ENCODE data around the gene DNAJC30.
"Not testable (repeated sequence)": the region's sequence is repeated elsewhere in the genome, so short reads cannot be mapped to it uniquely, and the experiment has no call there.

Gene DNAJC30

DNA sequence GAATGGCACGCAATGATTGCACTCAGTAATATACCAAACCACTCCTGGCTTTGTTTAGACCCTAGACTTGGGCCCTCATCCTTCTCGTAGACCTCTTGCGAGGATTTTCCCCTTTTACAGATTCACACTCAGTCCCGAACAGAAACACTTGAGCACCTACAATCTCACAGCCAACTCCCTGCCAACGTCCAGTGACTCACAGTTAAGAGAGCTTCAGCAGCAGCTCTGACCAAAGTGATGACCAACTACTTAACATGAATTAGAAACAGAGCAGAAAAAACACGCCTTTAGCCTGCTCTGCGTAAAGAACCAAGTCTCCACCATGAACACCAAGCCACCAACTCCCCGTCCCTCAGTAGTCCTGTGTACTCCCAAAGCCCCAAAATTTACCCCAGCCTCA, 2.2 kb downstream of the DNAJC30 start:
- no peak for DNase-seq (ENCODE audit: low read depth)

DNA sequence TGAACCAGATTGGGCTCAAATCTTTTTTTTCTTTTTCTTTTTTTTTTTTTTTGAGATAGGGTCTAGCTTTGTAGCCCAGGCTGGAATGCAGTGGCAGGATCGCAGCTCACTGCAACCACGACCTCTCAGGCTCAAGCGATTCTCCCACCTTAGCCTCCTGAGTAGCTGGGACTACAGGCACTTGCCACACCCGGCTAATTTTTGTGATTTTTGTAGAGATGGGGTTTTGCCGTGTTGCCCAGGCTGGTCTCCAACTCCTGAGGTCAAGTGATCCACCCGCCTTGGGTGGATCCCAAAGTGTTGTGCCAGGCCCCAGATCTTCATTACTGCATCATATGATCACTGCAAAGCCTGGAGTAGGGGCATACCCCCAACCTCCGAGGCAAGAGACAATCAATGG, 2.8 kb downstream of the DNAJC30 start:
- no peak for DNase-seq (ENCODE audit: low read depth)

DNA sequence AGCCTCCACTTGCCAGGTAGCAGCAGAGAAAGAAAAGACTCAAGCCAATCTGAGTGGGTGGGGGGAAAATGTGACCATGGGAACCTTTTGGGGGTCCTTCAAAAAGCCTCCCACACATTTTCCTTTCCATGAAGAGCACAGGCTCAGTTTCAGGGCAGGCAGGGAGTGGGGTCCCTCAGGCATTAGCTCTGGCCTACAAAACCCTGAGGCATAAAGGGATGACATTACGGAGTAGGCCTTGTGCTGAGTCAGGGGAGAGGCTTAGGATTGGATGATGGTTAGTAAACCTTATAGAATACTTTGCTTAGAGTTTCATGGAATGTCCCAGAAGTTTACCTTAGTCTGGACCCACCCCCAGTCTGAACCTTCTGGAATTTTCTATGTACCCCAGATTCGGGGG, 3.5 kb downstream of the DNAJC30 start:
- DNase-seq (ENCODE audit: low read depth), result no peak

DNA sequence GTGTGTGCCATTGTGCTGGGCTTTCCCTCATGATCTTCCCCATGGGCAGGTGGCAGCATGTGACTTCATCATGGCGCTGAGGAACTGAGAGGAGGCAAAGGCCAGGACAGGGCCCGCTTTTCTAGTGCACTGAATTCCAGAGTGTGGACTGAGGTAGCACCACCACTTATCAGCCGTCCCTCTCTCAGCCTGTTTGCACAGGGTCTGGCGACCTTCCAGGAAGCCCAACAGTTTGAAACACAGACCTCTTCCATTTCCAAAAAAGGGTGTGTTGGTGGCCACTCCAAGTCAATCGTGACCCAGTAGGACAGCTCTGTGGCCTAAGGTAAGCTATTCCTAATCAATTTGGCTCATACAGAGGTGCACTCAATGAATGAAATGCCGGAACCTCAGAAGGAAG, 4.4 kb downstream of the DNAJC30 start:
- no peak for DNase-seq (ENCODE audit: low read depth)

DNA sequence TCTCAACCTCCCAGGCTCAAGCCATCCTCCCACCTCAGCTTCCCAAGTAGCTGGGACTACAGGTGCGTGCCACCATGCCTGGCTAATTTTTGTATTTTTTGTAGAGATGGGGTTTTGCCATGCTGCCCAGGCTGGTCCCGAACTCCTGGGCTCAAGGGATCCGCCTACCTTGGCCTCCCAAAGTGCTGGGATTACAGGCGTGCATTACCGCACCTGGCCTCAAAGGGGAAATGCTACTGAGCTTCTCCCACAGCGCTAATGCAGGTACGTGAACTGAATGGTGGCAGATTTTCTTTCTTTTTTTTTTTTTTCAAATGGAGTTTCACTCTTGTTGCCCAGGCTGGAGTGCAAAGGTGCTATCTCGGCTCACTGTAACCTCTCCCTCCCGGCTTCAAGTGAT, 7.2 kb downstream of the DNAJC30 start:
- DNase-seq (ENCODE audit: low read depth), result not testable (repeated sequence)

DNA sequence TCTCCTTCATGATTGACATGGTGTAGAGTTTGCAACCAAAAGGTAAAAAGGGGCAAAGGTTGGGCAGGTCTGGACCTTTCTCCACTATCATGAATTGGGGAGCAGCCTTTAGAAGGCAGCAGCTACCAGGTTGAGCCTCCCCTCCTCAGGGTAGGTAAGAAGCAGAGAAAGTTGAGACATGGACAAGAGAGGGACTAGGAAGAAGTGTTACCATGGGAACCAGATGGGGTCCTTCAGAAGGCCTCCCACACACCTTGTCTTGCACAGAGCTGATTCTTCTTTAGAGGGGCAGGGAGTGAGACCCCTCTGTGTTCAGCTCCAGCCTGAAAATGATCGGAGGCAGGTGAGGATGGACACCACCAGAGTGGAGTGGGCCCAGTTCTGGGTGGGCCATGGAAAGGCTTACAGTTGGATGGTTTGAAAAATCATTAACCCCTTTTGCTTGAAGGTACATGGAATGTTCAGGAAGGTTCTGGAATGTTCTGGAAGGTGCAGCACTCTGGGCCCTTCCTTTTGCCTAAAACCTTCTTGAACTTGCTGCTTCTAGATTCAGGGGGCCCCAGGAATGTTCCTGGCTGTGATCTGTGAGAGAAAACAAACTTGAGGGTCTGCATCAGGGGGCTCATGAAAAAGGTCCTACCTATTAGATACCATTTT, 8.7 kb downstream of the DNAJC30 start:
- no peak for DNase-seq (ENCODE audit: low read depth)

DNA sequence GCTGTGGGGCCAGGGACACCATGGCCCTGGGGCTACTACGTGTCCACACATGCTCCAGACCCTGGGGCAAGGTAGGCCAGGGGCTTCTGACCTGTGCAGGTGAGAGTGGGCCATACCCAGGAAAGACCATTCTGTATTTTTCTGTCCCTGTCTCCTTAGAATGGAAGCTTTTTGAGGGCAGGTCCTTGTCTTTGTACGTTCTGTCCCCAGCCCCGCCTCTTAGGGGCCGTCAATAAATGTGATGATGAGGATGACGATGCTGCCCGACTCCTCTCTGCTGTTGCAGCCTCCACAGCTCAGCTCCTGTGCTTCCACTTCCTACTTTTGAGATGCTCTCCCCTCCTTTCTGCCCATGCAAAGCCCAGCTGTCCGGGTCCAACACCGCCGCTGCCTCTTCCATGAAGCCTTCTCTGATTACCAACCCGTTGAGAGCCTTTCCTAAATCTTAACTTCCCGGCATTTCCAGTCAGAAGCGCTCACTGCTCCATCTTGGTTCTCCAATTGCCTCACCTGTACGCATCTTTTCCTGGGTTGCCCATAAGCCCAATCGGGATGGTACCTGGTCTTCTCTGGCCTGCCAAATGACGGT, 11.3 kb downstream of the DNAJC30 start:
- DNase-seq (ENCODE audit: low read depth), result no peak

DNA sequence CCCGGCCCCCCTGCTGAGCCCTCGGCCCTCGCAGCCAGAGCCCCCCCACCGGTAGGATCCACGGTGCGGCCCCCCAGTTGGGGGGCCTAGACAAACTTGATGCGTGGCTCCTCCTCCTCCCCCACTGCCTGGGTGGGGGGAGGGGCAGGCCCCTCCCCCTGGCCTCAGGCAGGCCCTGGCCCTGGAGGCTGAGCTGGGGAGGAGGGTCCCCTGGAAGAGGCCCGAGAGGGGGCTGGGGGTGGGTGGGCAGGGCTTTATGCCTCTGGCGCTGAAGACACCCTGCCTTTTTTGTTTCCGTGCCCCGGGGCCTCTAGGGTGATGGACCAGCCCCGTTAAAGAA, 12.0 kb downstream of the DNAJC30 start:
- DNase-seq (ENCODE audit: low read depth), result no peak

DNA sequence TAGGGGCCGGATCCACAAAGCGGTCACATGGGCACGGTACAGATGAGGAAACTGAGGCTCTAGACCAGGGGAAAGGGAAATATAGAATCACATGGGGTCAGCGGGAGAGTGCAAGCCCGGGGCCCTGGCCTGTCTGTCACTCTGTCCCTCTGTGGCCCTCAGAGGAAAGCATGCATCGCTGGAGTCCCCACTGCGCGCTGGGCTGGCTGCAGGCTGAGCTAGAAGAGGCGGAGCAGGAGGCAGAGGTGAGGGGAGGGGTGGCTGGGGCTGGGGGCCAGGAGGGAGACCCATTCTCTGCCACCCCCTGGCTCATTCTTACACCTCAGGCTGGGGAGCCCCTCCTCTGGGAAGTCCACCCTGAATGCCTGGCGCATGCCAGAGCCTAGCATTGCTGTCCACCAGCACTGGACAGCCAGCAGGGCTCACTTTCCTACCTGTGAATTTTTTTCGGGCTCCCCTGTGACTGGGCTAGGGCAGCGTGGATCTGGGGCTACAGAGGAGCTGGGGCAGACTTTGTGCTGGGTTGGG, 13.3 kb downstream of the DNAJC30 start:
- no peak for DNase-seq (ENCODE audit: low read depth)

DNA sequence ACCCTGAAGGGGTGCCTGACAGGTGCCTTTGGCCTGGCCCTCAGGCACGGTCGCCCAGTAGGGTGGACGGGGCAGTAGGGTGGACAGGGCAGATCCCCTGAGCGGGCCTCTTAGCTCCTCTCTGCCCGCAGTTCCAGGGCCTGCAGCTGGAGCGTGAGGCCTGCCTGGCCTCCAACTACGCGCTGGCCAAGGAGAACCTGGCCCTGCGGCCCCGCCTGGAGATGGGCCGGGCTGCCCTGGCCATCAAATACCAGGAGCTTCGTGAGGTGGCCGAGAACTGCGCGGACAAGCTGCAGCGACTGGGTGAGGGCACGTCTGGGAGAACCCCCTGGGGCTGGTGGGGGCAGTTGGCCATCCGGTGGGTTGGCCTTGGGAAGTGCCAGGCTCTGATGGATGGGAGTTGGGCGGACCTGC, 14.0 kb downstream of the DNAJC30 start:
- DNase-seq (ENCODE audit: low read depth), result no peak

DNA sequence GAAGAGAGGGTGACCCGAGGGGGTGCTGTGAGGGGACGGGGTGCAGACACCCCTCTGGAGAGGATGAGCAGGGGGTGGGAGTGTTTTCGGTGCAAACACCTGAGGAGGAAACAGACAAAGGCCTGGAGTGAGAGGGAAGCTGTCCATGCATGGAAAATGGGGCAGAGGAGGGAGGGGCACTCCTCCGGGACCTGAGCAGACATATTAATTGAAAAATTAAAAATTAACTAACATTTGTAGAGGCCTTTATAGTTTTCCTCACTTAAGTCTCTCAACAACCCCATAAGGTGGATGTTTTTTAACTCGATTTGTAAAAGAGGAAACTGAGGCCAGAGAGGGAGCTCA, 14.4 kb downstream of the DNAJC30 start:
- DNase-seq (ENCODE audit: low read depth), result no peak

DNA sequence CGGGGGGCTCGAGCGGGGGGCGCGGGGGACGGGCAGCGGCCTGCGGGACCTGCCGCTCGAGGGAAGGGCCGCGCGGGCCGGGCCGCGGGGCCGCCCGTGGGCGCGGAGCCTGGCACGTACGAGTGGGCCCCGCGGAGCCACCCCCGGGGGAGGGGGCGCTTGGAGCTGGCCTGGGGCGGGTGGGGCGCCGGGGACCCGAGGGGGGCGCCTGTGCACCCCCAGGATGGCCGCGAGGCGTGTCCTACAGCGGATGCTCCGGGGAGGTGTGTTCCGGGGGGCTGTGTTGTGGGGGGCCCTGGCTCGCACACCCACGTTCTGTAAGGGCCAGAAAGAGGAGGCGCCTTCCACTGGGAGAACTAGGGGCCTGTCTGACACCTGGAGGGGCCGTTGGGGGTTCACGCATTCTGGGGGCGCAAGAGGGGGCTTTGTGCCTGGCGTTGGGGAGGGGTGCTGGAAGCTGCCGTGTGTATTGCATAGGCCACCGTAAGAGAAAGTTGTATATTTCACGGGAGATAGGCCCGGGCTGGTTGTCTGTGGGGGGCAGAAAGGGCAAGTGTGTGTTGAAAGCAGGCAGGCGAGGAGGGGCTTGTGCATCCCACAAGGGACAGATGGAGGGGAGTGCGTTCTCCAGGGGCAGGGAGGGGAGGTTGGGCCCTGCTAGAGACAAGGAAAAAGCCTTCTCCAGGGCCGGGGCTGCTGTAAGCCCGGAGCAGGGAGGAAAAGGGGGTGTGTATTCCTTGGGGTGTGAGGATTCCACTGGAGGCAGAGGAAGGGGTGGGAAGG, 15.0 kb downstream of the DNAJC30 start:
- no peak for DNase-seq (ENCODE audit: low read depth)

DNA sequence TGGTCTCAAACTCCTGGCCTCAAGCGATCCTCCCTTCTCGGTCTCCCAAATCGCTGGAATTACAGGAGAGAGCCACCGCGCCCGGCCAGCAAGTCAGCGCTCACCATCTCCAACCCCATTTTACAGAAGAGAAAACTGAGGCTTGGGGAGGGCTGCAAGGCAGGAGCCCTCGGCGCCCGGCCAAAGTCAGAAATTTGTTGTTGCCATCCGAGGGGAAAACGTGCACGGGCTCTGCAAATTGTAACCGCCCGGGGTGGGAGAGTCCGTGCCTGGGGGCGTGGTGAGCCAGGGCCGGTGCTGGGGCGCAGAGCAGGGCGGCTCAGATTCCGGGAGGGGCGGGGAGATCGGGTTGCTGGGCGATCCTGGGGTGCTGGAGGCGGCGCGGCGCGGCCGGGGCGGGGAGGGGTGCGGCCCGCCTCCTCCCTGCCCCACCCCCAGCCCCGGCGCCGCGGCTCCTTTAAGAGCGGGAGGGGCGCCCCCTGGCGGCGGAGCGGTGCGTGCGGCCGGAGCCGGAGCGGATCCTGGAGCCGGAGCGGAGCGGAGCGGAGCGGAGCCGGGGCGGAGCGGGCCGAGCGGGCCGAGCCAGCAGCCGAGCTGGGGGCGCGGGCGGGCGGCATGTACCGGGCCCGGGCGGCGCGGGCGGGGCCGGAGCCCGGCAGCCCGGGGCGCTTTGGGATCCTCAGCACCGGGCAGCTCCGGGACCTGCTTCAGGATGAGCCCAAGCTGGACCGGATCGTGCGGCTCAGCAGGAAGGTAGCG, 15.7 kb downstream of the DNAJC30 start, which contains the start of gene VPS37D:
VPS37D (plus strand) TSS at position 488 of the 759 bp plus-strand sequence; CDS start at position 616, 128 bp downstream.
- peak; percentile 89 for DNase-seq (ENCODE audit: low read depth)

DNA sequence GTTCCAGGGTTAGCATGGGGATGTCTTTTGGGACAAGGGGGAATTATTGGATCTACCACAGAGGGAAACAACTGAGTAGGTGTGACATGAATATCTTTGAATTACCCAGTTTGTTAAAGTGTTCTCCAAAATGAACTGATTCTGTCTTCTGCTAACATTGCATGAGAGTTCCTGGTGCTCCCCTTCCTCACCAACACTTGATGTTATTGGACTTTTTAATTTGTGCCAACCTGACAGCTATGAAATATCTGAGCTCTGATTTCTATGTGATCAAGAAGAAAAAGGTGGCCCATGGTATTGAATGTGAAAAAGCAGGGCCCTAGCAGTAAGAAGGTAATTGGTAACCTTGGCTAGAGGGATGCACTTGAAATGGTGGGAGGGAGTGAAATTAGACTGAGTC, 20.2 kb downstream of the DNAJC30 start:
- DNase-seq (ENCODE audit: low read depth), result no peak

DNA sequence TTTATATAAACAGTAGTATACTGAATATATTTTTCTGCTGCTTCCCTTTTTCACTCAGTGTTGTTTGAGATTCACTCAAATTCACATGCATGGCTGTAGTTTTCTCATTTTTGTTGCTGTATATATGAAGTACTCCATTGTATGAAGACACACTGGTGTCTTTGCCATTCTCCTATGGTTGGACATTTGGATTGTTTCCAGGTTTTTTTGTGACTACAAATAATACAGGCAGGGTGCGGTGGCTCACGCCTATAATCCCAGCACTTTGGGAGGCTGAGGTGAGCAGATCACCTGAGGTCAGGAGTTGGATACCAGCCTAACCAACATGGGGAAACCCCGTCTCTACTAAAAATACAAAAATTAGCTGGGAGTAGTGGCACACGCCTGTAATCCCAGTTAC, 22.7 kb downstream of the DNAJC30 start:
- not testable (repeated sequence) for DNase-seq (ENCODE audit: low read depth)

DNA sequence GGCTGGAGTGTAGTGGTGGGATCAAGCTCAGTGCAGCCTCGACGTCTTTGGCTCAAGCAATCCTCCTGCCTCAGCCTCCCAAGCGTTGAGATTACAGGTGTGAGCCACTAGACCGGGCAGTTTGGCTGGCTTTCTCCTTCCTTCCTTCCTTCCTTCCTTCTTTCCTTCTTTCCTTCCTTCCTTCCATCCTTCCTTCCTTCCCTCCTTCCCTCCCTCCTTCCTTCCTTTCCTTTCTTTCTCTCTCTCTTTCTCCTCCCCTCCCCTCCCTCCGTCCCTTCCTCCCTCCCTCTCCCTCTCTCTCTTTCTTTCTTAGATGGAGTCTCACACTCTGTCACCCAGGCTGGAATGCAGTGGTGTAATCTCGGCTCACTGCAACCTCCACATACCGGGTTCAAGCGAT, 23.3 kb downstream of the DNAJC30 start:
- DNase-seq (ENCODE audit: low read depth), result no peak

DNA sequence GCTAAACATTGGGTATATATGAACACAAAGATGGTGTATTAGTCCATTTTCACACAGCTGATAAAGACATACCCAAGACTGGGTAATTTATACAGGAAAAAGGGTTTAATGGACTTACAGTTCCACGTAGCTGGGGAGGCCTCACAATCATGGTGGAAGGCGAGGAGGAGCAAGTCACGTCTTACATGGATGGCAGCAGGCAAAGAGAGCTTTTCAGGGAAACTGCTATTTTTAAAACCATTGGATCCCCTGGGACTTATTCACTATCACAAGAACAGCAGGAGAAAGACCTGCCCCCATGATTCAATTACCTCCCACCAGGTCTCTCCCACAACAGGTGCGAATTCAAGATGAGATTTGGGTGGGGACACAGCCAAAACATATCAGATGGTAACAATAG, 27.9 kb downstream of the DNAJC30 start:
- DNase-seq (ENCODE audit: low read depth), result not testable (repeated sequence)

DNA sequence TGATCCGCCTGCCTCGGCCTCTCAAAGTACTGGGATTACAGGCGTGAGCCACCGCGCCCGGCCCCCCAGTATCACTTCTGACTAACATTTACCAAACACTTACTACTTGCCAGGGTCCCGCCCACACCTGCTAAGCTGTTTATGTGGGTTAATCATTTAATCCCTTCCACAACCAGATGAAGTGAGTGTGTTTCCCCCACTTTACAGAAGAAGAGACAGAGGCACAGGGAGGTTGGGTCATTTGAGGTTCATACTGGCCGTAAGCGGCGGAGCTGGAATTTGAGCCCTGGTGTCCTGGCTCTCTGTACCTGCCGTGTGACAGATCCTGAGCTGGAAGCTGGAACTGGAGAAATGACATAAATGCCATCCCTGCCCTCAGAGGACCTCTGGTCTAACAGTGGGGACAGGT, 30.7 kb downstream of the DNAJC30 start:
- DNase-seq (ENCODE audit: low read depth), result no peak

DNA sequence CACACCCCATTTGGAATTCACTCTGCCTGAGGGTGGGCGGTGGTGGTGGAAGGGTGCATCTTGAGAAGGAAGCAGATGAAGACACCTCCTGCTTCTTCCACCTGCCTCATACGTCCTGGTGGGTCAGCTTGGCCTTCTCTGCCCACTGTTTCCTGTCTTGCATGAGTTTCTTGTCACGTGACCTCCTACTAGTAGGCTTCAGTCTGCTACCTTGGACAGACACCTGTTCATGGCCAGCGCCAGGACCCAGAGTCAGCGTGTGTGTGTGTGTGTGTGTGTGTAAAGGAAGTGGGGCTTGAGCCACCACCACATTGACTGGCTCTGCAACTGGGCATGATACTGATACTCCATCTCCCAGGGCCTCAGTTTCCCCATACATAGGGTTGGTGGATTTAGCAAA, 32.7 kb downstream of the DNAJC30 start:
- no peak for DNase-seq (ENCODE audit: low read depth)

DNA sequence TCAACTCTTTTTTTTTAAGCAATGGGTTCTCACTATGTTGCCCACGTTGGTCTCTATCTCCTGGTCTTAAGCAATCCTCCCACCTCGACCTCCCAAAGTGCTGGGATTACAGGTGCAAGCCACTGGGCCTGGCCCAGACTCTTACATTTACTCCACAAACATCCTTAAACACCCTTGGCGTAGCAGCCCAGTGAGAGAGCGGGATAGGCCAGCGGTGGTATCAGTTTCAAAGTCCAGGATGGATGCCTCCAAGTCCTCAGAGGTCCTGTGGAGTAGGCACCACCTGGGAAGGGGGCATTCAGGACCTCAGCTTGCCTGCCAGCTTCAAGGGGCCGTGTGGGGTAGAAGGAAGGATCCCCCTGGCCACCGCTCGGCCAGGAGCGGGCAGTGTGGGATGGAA, 33.7 kb downstream of the DNAJC30 start:
- no peak for DNase-seq (ENCODE audit: low read depth)

DNA sequence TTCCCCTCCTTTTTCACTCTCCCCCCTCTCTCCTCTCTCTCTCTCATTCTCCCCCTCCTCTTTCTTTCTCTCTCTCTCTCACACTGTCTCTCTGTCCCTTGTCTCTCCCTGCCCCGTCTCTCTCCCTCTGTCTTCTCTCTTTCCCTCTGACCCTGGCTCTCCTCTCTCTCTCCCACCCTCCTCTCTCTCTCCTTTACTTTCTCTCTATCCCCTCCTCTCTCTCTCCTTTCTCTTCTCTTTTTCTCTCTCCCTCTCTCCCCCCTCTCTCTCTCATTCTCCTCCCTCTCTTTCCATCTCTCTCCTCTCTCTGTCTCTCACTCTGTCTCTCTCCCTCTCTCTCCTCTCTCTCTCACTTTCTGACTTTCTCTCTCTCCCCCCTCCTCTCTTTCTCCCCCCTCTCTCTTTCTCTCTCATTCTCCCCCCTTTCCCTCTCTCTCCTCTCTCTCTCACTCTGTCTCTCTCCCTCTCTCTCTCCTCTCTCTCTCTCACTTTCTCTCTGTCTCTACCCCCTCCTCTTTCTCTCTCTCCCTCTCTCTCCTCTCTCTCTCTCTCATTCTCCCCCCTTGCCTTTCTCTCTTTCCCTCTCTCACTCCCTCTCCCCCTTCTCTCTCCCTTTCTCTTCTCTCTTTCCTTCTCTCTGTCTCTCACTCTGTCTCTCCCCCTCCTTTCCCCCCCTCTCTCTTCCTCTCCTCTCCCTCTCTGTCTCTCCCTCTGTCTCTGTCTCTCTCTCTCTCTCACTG, 34.5 kb downstream of the DNAJC30 start:
- DNase-seq (ENCODE audit: low read depth), result no peak
